Fibroblast of the aortic adventitia (primary cell): Measurements from ENCODE around the gene OR2L8. TPM values are rescaled to one million over a fixed set of nuclear protein-coding genes. Genes with fewer than 3 reads are reported as not detected.
"Not testable (repeated sequence)": the region's sequence is repeated elsewhere in the genome, so short reads cannot be mapped to it uniquely, and the experiment has no call there.

ENCODE experiments used
- DNase-seq: peaks from one replicate; pipeline ENCODE4 v3.0.0-alpha.2; 2010; ENCODE audit warnings: low read depth
- H3K4me3 ChIP-seq: 2 replicates; pipeline ENCODE4 v1.5.1; 2011; ENCODE audit warnings: low read depth, mild to moderate bottlenecking, control low read depth, low read length, moderate library complexity
- CTCF ChIP-seq: IDR thresholded peaks from 2 replicates; pipeline ENCODE4 v1.5.1; 2011; ENCODE audit warnings: mild to moderate bottlenecking, low read length, control low read depth, inconsistent platforms; ENCODE audit not compliant: insufficient read depth
- total RNA-seq: library from RNA; depleted of rRNA; stranded (reverse); fragments of >200 nt; gene quantifications from 2 replicates; pipeline ENCODE4 v1.2.3, GENCODE V29; 2012; ENCODE audit warnings: low replicate concordance

Gene OR2L8
- total RNA-seq, 1 donor, result not detected

DNA sequence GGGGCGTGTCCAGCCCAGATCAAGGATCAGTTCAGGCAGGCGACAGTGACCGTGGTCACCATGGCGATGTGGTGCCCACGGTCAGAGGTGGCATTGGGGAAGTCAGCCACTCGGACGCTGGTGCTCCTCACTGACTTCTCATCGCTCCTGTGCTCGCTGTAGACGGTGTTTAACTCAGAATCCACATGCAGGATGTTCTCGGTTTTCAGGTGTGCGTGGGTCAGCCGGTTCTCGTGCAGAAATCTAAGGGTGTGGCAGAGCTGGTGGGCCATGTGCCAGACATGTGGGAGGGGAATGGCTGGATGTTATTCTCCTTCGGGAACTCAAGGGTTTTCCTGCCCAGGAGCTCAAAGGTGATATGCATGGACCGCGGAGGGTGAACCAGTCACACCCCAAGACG, 12.2 kb upstream of the OR2L8 start:
- TF ChIP-seq CTCF, result no peak
- DNase-seq, result no peak
- no peak overlapping the region for H3K4me3 ChIP-seq

GRCh38 chr1:247936965-247937734, 11.5 kb upstream of the OR2L8 start:
- peak; percentile 1 for DNase-seq
- H3K4me3 ChIP-seq, result not testable (repeated sequence)

DNA sequence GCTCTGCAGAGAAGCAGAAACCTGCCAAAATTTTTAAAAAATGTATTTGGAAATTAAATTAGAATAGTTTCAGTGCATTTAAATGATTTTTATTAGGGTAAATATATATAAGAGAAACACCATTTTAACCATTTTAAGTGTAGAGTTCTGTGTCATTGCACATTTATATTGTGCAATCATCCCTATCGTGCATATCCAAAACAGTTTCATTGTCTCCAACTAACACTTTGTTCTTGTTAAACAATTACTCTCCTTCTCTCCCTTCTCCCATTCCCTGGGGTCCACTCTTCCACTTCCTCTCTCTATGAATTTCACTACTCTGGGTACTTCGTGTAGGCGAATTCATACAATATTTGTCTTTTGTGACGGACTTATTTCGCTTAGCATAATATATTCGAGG, 6.0 kb upstream of the OR2L8 start:
- DNase-seq, result no peak
- H3K4me3 ChIP-seq, result no peak overlapping the region
- TF ChIP-seq CTCF, result no peak

DNA sequence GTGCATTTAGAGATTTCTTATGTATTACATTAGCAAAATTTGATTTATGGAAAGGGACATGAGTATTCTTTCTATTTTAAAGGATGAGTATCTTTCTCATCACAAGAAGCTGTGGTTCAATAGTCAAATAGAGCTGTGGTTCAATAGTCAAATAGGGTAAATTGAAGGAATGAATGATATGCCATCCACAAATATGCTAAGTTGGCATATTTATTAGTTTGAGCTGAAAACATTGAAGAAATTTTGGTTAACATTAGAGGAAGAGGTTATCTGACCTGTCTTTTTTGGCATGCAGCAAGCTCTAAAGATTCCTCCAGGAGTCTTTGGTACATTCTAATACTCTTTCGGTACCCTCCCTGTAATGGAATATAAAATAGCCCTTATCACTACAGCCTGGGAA, 4.8 kb downstream of the OR2L8 start:
- no peak for TF ChIP-seq CTCF
- no peak overlapping the region for H3K4me3 ChIP-seq
- no peak for DNase-seq

DNA sequence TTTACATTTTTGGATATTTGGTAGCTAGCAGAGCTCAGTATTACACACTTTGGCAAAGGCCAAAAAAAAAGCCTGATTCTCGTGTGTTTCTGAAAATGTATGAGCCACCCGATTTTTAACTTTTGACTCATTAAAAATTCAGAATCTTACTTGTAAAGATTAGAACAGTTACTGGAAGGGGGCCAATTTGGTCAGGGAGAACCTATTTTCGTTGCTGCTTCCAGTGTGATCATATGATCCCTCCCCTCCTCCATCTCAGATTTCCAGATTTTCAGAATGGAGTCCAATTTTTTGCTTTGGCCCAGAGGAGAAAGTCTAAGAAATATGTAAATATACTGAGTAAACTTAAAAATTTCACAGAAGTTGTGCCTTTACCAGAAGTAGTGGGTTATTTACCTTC, 13.1 kb downstream of the OR2L8 start:
- no peak for TF ChIP-seq CTCF

DNA sequence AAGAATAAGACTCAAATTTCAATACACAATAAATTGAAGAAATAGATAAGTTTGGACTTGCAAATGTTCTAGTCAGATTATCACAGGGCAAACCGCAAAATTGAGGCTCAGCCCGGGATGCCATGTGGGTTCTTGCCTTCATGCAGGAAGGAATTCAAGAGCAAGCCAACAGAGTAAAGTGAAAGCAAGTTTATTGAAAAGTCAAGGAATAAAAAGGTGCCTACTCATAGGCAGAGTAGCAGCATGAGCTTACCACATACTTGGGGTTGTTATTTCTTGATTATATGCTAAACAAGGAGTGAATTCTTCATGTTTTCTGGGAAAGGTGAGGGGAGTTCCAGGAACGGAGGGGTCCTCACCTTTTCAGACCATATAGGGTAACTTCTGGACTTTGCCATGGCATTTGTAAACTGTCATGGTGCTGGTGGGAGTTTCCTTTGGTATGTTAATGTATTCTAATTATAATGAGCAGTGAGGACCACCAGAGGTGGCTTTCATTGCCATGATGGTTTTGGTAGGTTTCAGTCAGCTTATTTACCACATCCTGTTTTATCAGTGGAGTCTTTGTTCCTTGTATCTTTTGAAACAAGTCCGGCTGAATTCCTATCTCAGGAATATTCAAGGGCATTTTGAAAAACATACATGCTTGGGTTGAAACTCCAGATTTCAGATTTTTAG, 14.4 kb downstream of the OR2L8 start:
- TF ChIP-seq CTCF, result no peak
- no peak overlapping the region for H3K4me3 ChIP-seq
- no peak for DNase-seq

More for the DNA sequence above, 13.1 kb downstream of the OR2L8 start:
- no peak for DNase-seq
- H3K4me3 ChIP-seq, result no peak overlapping the region

DNA sequence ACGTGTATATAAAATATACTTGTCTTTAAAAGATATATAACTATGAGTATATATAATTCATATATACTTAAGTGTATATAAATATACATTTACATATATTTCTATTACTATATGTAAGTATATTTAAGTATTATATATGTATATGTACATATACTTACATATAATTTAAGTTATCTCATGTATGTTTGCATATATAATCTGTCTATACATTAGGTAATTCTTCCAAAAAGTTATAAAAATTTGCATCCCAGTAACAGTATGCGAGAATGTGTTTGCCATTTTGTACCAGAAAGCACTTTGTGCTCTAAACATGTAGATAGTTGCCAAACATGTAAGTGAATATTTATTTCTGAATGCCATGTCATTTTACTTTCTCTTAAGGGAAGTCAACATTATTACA, 16.3 kb downstream of the OR2L8 start, which contains the start of gene OR2AK2:
OR2AK2 (plus strand) TSS at position 301 of the 400 bp plus-strand sequence. CDS start 144 bp downstream, outside the sequence.
- H3K4me3 ChIP-seq, result no peak within 1 kb of the TSS
- DNase-seq, result no peak
- no peak for TF ChIP-seq CTCF
